Adrenal gland (tissue), 12 donors: ENCODE measurements around the gene IL17RA. TPM values are rescaled to one million over a fixed set of nuclear protein-coding genes. Genes with fewer than 3 reads are reported as not detected.

Experiments
- DNase-seq, 7 donors: peaks; one replicate each; pipeline ENCODE4 v3.0.0-alpha.2; 2019 to 2020
- H3K27ac ChIP-seq, 5 donors: fragments of 200-600 bp; sonication (generic) in 4 of 5; 1 replicate in 3 of 5; 2 replicates in 2 of 5; pipeline versions ENCODE4 v1.5.1 to v1.8.0; 2016 to 2020; ENCODE audit warnings: mild to moderate bottlenecking in 1 of 5
- H3K27me3 ChIP-seq: fragments of 200-600 bp; 2 replicates; pipeline ENCODE4 v1.8.0; 2021
- H3K36me3 ChIP-seq, 2 donors: fragments of 200-600 bp; replicated peaks in 1 of 2; 1 replicate in 1 of 2; 2 replicates in 1 of 2; pipeline versions ENCODE4 v1.5.1 to v1.8.0; 2018 to 2022
- H3K4me1 ChIP-seq, 2 donors: fragments of 200-600 bp; replicated peaks in 1 of 2; 1 replicate in 1 of 2; 2 replicates in 1 of 2; pipeline versions ENCODE4 v1.5.1 to v1.8.0; 2018 to 2021
- H3K4me3 ChIP-seq, 4 donors: fragments of 200-600 bp; sonication (generic) in 3 of 4; one replicate each; pipeline ENCODE4 v1.5.1; 2016 to 2018
- H3K9me3 ChIP-seq, 3 donors: fragments of 200-600 bp; sonication (generic) in 1 of 3; replicated peaks in 1 of 3; 1 replicate in 2 of 3; 2 replicates in 1 of 3; pipeline versions ENCODE4 v1.5.1 to v1.8.0; 2016 to 2021
- POLR2A ChIP-seq, 2 donors: fragments of 450-650 bp; IDR thresholded peaks; one replicate each; pipeline ENCODE4 v1.6.1; 2017; ENCODE audit warnings: antibody characterized with exemption in 2 of 2, mild to moderate bottlenecking in 2 of 2, moderate library complexity in 1 of 2
- WGBS, 4 donors: extraction: QIAGEN DNeasy Blood & Tissue Kit in 2 of 4; methylation state at CpG; one replicate each; pipeline versions ENCODE4 v1.1.5 to v1.1.7; 2013 to 2017; 5-methylcytosine and 5-hydroxymethylcytosine counted together
- intact Hi-C, 2 donors: fragments of 100-400 bp; cut with DNase I; formaldehyde crosslinking; loops; one replicate each; pipeline versions ENCODE4 v1.14.1 to v1.15.0; 2022 to 2023
- polyA plus RNA-seq, 3 donors: library from polyadenylated mRNA; stranded (reverse); fragments of 200-250 nt in 2 of 3; fragments of 350-450 nt in 1 of 3; fragmentation: Illumina TruSeq in 1 of 3; extraction: RNeasy Lipid Tissue Mini Kit (QIAGEN cat#74804) in 1 of 3; gene quantifications; one replicate each; pipeline ENCODE4 v1.2.3, GENCODE V29; 2013 to 2014
- total RNA-seq, 9 donors: library from RNA; depleted of rRNA in 4 of 9; stranded (reverse); fragments of >200 nt in 4 of 9; fragments of 120-200 nt in 1 of 9; fragmentation: NEBNext Ultra II Directional in 1 of 9; extraction: Animal tissue kit (Norgen Biotek cat#: 25700) in 1 of 9; gene quantifications; one replicate each; pipeline versions ENCODE4 v1.1.0 to v1.2.4, GENCODE V29; 2013 to 2023
- TF ChIP-seq, protein P1 (sequence below), 6 experiments: fragments of 450-650 bp in 4 of 6; fragments of 200-600 bp in 2 of 6; sonication (generic) in 1 of 6; IDR thresholded peaks; 1 replicate in 5 of 6; 2 replicates in 1 of 6; pipeline versions ENCODE4 v1.5.1 to v1.8.0; 2016 to 2021; ENCODE audit warnings: antibody characterized with exemption in 6 of 6, mild to moderate bottlenecking in 2 of 6, moderate library complexity in 1 of 6
- donor health status: healthy with polysubstance abuse.
- donor health status: Bipolar disorder and iron deficiency.
- donor health status: DM: yes; HTN: yes; CAD: no.
- donor health status: DM: no; HTN: no; CAD: no.
- donor health status: DM: no; HTN: no; CAD: no.
- donor health status: DM: yes; HTN: yes; CAD: no.

The IL17RA gene
- total and polyA plus RNA-seq, 12 donors, result 2.2 to 31.8 (median 21.5) TPM

- WGBS, 4 donors, result 90 to 94% (median 90%) methylated on average over 11 of the region's 11 CpGs
- H3K9me3 ChIP-seq, result no peaks in the 10 kb centered on the region
Observed at GRCh38 chr22:17138513-17138912, 53.7 kb downstream of the IL17RA start.

GRCh38 chr22:17140022-17140421, 55.2 kb downstream of the IL17RA start:
- H3K9me3 ChIP-seq, result no peaks in the 10 kb centered on the region
- H3K36me3 ChIP-seq, result peaks cover 0 to 52% of the 10 kb centered on the region in 2 donors
- no peak for DNase-seq
- no peak overlapping the region for H3K4me3 ChIP-seq
- 83 to 90% (median 86%) methylated on average over 2 to 8 of the region's 8 CpGs for WGBS, 4 donors
- no peaks in the 10 kb centered on the region for H3K27me3 ChIP-seq
- no peak for TF ChIP-seq POLR2A (IDR thresholded peaks at IDR 0.05)
- TF ChIP-seq, protein P1, sequence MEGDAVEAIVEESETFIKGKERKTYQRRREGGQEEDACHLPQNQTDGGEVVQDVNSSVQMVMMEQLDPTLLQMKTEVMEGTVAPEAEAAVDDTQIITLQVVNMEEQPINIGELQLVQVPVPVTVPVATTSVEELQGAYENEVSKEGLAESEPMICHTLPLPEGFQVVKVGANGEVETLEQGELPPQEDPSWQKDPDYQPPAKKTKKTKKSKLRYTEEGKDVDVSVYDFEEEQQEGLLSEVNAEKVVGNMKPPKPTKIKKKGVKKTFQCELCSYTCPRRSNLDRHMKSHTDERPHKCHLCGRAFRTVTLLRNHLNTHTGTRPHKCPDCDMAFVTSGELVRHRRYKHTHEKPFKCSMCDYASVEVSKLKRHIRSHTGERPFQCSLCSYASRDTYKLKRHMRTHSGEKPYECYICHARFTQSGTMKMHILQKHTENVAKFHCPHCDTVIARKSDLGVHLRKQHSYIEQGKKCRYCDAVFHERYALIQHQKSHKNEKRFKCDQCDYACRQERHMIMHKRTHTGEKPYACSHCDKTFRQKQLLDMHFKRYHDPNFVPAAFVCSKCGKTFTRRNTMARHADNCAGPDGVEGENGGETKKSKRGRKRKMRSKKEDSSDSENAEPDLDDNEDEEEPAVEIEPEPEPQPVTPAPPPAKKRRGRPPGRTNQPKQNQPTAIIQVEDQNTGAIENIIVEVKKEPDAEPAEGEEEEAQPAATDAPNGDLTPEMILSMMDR (IDR thresholded peaks at IDR 0.05), result no peak
- intact Hi-C loops, result no loop called here
- no peaks in the 10 kb centered on the region for H3K4me1 ChIP-seq
- no peak overlapping the region for H3K27ac ChIP-seq

More at GRCh38 chr22:17138513-17138912, 53.7 kb downstream of the IL17RA start:
- TF ChIP-seq POLR2A (IDR thresholded peaks at IDR 0.05), result no peak
- TF ChIP-seq, protein P1 (IDR thresholded peaks at IDR 0.05), result no peak
- H3K27ac ChIP-seq, result no peak overlapping the region
- H3K4me1 ChIP-seq, result no peaks in the 10 kb centered on the region
- no peak overlapping the region for H3K4me3 ChIP-seq
- peaks cover 0 to 41% of the 10 kb centered on the region in 2 donors for H3K36me3 ChIP-seq
- intact Hi-C loops, result no loop called here
- H3K27me3 ChIP-seq, result no peaks in the 10 kb centered on the region
- DNase-seq, result no peak

DNA sequence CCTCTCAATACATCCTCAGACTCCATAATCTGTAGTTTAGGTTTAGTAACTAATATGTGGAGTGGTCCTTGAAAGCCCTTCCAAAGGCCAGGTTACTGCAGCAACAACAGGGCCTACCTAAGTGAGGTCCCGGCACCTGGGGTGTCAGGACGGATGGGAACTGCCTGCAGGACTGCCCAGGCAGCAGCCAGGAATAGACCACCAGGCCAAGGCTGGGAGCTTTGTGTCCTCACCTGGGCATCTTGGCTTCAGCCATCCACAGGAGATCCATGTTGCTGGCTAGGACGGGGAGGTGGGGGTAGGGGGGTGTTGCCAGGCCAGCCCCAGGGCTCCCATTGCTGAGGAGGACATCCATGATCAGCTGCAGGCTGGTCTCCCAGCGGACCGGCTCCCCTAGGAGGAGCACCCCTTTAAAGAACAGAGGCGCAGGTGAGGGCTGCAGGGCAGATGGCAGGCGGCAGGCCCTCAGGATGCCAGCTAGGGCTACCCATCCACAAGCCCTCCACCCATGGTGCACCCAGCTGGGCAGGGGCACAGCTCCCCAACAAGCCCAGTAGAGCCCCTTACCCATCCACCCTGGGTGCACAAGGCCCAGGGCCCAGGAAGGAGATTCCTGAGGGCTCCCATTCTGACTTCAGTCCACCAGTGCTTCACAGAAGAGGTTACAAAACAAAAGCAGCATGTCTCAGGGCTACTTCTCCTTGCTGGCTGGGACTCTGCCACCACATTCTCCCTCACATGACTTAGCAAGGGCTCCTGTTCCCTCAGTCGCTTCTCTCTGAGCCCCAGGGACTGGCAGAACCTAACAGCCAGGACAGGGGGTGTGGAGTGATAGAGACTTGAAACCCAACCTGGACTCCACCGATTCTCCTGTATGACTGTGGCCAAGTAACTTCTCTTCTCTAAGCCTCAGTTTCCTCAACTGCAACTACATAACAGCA, 56.3 kb downstream of the IL17RA start:
- Histone ChIP-seq H3K4me1 (no peaks in the 10 kb centered on the region), H3K9me3 (no peaks in the 10 kb centered on the region), H3K27me3 (no peaks in the 10 kb centered on the region), H3K27ac (no peak overlapping the region), H3K36me3 (peaks cover 0 to 55% of the 10 kb centered on the region in 2 donors), H3K4me3 (no peak overlapping the region)
- DNase-seq, result no peak
- intact Hi-C loops, result no loop called here
- 91 to 100% (median 95%) methylated on average over 5 to 9 of the region's 9 CpGs for WGBS, 4 donors
- TF ChIP-seq POLR2A (IDR thresholded peaks at IDR 0.05), result no peak
- TF ChIP-seq, protein P1 (IDR thresholded peaks at IDR 0.05), result no peak

DNA sequence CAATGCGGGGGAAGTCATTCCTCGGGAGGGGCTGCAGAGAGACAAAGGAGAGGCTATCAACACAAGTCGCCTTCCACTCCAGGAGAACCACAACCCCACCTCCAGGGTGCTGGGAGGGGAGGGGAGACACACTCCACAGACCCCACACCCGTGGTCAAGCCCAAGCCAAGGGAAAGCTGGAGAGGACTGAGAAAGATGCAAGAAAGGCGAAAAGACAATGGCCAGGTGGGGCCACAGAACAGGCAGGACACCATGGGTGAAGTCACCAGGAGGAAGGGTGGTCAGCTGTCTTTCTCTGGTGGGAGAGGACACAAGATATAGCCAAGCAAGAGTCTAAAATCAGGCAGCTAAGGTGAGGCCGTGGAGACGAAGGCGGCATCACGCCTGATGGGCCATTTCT, 58.3 kb downstream of the IL17RA start:
- no peaks in the 10 kb centered on the region for H3K4me1 ChIP-seq
- TF ChIP-seq, protein P1 (IDR thresholded peaks at IDR 0.05), result no peak
- TF ChIP-seq POLR2A (IDR thresholded peaks at IDR 0.05), result no peak
- intact Hi-C loops, result no loop called here
- no peaks in the 10 kb centered on the region for H3K9me3 ChIP-seq
- H3K36me3 ChIP-seq, result peaks cover 0 to 46% of the 10 kb centered on the region in 2 donors
- WGBS, 4 donors, result 89 to 97% (median 94%) methylated on average over 9 of the region's 9 CpGs
- H3K27ac ChIP-seq, result no peak overlapping the region
- DNase-seq, result no peak
- no peak overlapping the region for H3K4me3 ChIP-seq
- no peaks in the 10 kb centered on the region for H3K27me3 ChIP-seq
